Esophagus (tissue), 2 donors: Measurements from ENCODE around the gene UBB. TPM values are rescaled to one million over a fixed set of nuclear protein-coding genes. Genes with fewer than 3 reads are reported as not detected.
A peak's percentile ranks its signal among the peaks of the same experiment; 100 is the strongest.

ENCODE experiments used
- H3K27ac ChIP-seq, 2 donors: one replicate each; pipeline ENCODE4 v1.5.1; 2013; ENCODE audit warnings: low read depth in 2 of 2, mild to moderate bottlenecking in 2 of 2, inconsistent platforms in 1 of 2, low read length in 1 of 2, moderate library complexity in 1 of 2
- H3K27me3 ChIP-seq, 2 donors: one replicate each; pipeline ENCODE4 v1.6.1; 2013; ENCODE audit warnings: low read length in 2 of 2, control low read depth in 1 of 2, mild to moderate bottlenecking in 1 of 2; ENCODE audit not compliant: insufficient read depth in 2 of 2, control insufficient read depth in 1 of 2
- H3K36me3 ChIP-seq, 2 donors: one replicate each; pipeline ENCODE4 v1.6.1; 2013; ENCODE audit warnings: low read length in 1 of 2; ENCODE audit not compliant: control insufficient read depth in 2 of 2, insufficient read depth in 2 of 2
- H3K4me1 ChIP-seq, 2 donors: one replicate each; pipeline ENCODE4 v1.6.1; 2013; ENCODE audit warnings: low read length in 1 of 2; ENCODE audit not compliant: control insufficient read depth in 2 of 2, insufficient read depth in 2 of 2
- H3K4me3 ChIP-seq, 2 donors: one replicate each; pipeline ENCODE4 v1.5.1; 2013; ENCODE audit warnings: low read length in 2 of 2, mild to moderate bottlenecking in 2 of 2, low read depth in 1 of 2, moderate library complexity in 1 of 2
- H3K9me3 ChIP-seq, 2 donors: one replicate each; pipeline ENCODE4 v1.6.1; 2013; ENCODE audit warnings: mild to moderate bottlenecking in 2 of 2, low read depth in 1 of 2, low read length in 1 of 2, moderate library complexity in 1 of 2; ENCODE audit not compliant: control insufficient read depth in 2 of 2, insufficient read depth in 1 of 2
- WGBS, 2 donors: extraction: QIAGEN DNeasy Blood & Tissue Kit; methylation state at CpG; one replicate each; pipeline ENCODE4 v1.1.7; 2013; 5-methylcytosine and 5-hydroxymethylcytosine counted together
- polyA plus RNA-seq, 2 donors: library from polyadenylated mRNA; stranded (reverse); fragments of 200-250 nt; gene quantifications; one replicate each; pipeline ENCODE4 v1.2.3, GENCODE V29; 2013
- donor health status: healthy with polysubstance abuse.
- donor health status: Bipolar disorder and iron deficiency.

Gene UBB
- polyA plus RNA-seq, 2 donors: 260 to 626 TPM

DNA sequence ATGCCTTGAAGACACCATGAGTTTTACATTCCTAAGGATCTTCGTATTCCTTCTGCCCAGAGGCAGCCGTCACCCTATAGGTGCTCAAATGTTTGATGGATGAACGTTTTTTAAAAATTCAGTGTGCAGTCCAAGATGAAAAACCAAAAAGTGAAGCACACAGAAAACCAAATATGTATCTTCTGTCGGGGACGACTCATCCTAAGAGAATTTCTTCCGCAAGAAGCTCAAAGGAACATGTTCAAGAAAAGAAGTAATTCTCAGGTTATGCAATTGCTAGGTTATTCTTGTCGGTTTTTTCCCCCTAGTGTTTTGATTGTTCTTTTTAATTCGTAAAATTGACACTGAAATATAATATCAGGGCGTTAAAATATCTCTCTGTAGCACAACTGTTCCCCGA, 29.1 kb upstream of the UBB start:
- Histone ChIP-seq H3K27me3 (no peaks in the 10 kb centered on the region), H3K27ac (no peak overlapping the region), H3K4me3 (peak overlapping the region in 1 of 2 donors; percentile 52), H3K4me1 (peaks cover 0 to 5% of the 10 kb centered on the region in 2 donors), H3K36me3 (no peaks in the 10 kb centered on the region), H3K9me3 (no peaks in the 10 kb centered on the region)
- whole genome bisulfite sequencing, 2 donors: 32 to 39% methylated on average over 10 of the region's 10 CpGs

DNA sequence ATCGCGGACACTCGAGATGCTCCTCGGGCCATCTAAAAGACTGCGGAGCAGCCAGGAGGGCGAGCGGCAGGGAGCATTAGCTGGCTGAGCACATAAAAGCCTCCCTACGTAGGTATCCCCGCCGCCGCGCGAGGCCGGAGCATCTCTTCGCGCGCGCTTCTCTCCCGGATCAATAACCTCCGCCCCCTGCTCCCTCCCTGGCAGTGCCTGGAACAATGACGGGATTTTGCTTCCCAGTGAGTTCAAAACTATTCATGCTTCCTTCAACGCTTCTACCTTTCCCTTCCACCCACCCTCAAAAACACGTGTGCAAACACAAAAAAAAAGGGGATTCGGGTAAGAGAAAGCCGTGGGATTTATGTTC, 28.6 kb upstream of the UBB start:
- Histone ChIP-seq H3K4me3 (peak overlapping the region; percentile 52 to 65), H3K9me3 (no peaks in the 10 kb centered on the region), H3K4me1 (peaks cover 0 to 5% of the 10 kb centered on the region in 2 donors), H3K27ac (no peak overlapping the region), H3K27me3 (no peaks in the 10 kb centered on the region), H3K36me3 (no peaks in the 10 kb centered on the region)
- 2 to 3% methylated on average over 25 of the region's 25 CpGs for WGBS, 2 donors

DNA sequence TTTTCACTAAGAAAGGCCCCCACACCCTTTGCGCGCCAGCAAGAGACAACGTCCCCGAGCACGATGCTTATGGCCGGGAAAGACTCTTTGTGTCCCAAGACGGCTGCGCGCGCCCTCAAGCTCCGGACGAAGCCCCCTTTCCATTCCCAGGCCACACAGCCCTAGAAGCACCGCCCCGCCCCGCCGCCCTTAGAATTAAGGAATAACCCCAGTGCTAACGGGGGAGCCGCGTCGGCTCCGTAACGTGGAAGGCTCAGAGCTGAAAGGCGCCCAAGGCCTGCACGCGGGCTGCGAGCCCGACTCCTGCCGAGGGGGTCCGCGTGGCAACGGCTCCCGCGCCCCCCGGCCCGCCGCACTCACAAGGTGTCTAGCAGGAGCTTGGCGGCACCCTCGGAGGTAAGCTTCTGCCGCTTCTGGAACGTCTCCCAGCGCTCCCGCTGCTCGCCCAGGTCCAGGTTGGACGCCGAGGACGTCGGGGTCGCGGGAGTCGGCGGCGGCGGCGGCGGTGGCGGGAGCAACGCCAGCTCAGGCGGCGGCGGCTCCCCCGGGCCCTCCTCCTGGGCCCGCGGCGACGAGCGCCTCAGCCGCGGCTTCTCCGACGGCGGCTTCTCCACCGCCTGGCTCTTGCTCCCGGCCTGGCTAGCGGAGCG, 28.1 kb upstream of the UBB start:
- Histone ChIP-seq H3K4me3 (peak overlapping the region; percentile 52 to 65), H3K27me3 (no peaks in the 10 kb centered on the region), H3K27ac (no peak overlapping the region), H3K36me3 (no peaks in the 10 kb centered on the region), H3K9me3 (no peaks in the 10 kb centered on the region), H3K4me1 (peaks cover 0 to 5% of the 10 kb centered on the region in 2 donors)
- 0 to 1% methylated on average over 66 to 75 of the region's 75 CpGs for WGBS, 2 donors

DNA sequence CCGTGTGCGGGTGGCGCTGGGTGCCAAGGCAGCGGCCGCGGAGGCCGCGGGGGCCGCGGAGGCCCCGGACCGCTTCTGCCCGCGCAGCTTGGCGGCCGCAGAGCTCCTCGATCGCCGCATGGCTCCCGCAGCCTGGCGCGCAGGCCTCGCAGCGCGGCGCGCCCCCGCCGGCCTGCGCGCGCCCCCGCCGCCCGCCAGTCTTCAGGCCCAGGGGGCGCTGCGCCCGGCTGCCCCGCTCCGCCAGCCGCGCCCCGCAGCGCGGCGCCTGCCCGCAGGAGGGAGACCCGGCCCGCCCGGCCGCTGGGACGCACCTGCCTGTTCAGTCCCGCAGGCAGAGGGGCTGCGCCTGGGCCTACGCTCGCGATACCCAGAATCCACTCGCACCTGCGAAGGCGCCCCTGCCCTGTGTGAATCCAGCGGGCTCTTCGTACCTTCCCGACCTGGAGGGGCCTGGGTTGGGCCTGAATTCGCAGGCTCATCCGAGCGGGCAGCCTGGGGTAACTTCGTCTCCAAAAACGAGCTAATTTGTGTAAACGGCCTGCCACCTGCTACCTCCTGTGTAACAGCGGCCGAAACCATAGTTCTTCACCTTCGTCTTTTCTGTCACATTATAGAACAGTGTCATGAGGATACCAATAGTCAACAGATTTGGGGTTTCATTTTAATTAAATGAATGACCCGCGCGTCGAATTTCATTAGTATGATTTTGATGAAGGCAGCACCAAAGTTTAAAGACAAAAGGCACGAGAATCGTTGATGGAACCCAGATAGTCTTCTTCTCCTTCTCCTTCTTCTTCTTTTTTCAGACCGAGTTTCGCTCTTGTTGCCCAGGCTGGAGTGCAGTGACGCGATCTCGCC, 27.3 kb upstream of the UBB start, which contains the start of gene CENPV:
Gene CENPV (minus strand): TSS at position 153 of the 858 bp plus-strand sequence. CDS start 33 bp downstream, at position 120.
- 16 to 22% methylated on average over 59 to 83 of the region's 83 CpGs for WGBS, 2 donors
- H3K4me1 ChIP-seq: peaks cover 0 to 5% of the 10 kb centered on the region in 2 donors
- no peaks in the 10 kb centered on the region for H3K9me3 ChIP-seq
- peak within 1 kb of the TSS; percentile 52 to 65 for H3K4me3 ChIP-seq
- no peaks in the 10 kb centered on the region for H3K36me3 ChIP-seq
- H3K27ac ChIP-seq: no peak within 1 kb of the TSS
- H3K27me3 ChIP-seq: no peaks in the 10 kb centered on the region

DNA sequence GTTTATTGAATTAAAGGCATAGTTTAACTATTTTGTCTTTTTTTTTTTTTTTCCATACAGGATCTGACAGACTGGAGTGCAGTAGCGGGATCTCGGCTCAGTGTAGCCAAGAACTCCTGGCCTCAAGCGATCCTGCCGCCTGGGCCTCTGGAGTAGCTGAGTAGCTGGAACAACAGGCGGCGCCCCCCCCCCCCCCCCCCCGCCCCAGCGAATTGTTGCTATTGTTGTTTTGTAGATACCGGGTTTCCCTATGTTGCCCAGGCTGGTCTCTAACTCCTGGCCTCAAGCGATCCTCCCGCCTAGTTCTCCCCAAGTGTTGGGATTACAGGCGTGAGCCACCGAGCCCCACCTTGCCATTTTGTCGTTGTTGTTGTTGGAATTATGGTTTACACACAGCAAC, 26.3 kb upstream of the UBB start:
- Histone ChIP-seq H3K9me3 (no peaks in the 10 kb centered on the region), H3K27me3 (no peaks in the 10 kb centered on the region)
- 89% methylated on average over 14 of the region's 14 CpGs for WGBS, 2 donors

DNA sequence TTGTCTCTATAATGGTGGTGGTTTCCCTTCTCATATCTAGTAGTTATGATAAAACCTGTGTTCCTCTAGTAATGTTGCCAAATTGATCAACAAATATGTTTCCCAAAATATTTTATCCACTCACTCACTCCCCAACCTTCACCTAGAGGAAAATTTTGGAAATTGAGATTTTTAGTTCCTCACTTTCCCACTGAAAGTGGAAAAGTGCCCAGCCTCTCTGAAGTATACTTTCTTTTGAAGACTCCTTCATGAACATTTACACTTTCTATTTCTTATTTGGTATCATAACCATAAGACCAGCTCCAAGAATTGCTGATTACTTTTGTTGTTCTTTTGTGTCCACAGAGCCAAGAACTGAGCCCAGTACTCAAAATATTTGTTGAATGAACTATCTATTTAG, 22.5 kb upstream of the UBB start:
- H3K36me3 ChIP-seq: no peaks in the 10 kb centered on the region
- no peaks in the 10 kb centered on the region for H3K27me3 ChIP-seq
- no peaks in the 10 kb centered on the region for H3K9me3 ChIP-seq
- H3K27ac ChIP-seq: no peak overlapping the region
- no peak overlapping the region for H3K4me3 ChIP-seq
- H3K4me1 ChIP-seq: no peaks in the 10 kb centered on the region

More for the DNA sequence above, 26.3 kb upstream of the UBB start:
- Histone ChIP-seq H3K4me3 (no peak overlapping the region), H3K27ac (no peak overlapping the region), H3K36me3 (no peaks in the 10 kb centered on the region), H3K4me1 (peaks cover 0 to 5% of the 10 kb centered on the region in 2 donors)

DNA sequence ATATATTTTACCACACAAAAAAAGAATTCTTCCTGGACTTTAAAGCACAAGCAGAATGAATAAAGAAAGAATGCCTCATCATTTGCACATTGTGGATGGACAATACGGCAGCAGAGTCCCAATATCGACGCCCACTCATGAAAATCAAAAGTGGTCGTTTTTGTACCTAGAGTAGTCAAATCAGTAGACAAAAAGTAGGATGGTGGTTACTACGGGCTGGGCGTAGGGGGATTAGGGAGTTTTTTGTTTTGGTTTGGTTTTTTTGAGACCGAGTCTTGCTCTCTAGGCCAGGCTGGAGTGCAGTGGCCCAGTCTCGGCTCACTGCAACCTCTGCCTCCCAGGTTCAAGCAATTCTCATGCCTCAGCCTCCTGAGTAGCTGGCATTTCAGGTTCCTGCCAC, 19.0 kb upstream of the UBB start:
- Histone ChIP-seq H3K4me3 (no peak overlapping the region), H3K9me3 (no peaks in the 10 kb centered on the region), H3K4me1 (no peaks in the 10 kb centered on the region), H3K27me3 (no peaks in the 10 kb centered on the region), H3K36me3 (no peaks in the 10 kb centered on the region), H3K27ac (no peak overlapping the region)
- WGBS, 2 donors: 76 to 81% methylated on average over 8 of the region's 8 CpGs

DNA sequence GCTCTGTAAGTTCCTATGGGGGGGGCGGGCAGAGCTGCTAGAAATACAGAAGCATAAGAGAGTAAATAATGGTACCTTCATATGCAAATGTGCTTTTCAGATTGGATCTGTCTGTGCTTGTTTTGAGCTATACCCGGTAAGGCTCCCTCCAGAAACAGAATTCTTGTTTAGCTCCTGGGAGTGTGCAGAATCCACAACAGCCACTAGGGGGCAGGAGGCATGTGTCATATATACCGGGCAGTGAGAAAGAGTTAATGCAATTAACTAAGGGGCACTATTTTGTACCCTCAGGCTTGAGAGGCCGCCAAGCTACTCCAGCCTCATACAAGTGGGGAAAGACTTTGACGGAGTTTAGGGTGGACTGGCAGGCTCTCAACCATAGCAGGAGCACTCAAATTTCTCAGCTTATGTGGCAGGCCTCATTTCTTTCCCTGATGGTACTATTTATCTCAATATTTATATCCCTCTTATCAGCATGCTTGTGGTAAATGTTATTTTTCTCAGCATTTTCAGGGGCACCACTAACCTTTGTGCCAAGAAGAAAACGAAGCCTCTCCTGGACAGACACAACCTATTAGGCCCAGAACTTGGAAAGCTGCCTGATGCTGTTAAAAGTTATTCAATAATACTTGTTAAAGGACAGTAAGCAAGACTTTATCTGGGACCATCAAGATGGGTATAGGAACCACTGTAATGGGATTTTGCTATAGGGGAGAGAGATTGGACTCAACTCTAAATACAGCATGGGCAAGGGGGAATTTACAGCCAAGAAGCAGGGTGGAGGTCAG, 16.9 kb upstream of the UBB start:
- Histone ChIP-seq H3K4me3 (no peak overlapping the region), H3K27ac (no peak overlapping the region), H3K36me3 (no peaks in the 10 kb centered on the region), H3K27me3 (no peaks in the 10 kb centered on the region), H3K9me3 (no peaks in the 10 kb centered on the region), H3K4me1 (no peaks in the 10 kb centered on the region)
- WGBS, 2 donors: 9 to 12% methylated on average over 6 of the region's 6 CpGs

DNA sequence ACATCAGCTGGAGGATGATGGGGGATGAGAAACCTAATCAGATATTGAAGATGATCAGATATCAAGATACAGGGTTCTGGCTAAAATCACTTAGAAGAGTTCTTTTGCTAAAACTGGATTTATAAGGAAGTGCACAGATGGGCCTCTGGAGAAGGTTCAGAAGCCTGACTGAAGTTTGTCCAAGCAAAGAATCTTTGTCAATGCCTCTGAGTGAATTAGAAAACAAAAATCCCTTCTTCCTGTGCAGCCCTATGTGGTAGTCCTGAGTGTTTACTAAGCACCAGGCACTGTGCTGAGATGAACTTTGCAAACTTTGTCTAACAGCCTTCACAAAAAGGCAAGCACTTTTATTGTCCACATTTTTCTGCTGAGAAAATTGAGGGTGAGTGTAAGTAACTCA, 16.3 kb upstream of the UBB start:
- Histone ChIP-seq H3K4me3 (no peak overlapping the region), H3K27ac (no peak overlapping the region), H3K36me3 (no peaks in the 10 kb centered on the region), H3K9me3 (no peaks in the 10 kb centered on the region), H3K27me3 (no peaks in the 10 kb centered on the region), H3K4me1 (no peaks in the 10 kb centered on the region)
